MM.1S (cell line): ENCODE data around the gene XRCC4.

Experiments
- CTCF ChIP-seq: fragments of 300-600 bp; sonication (generic); IDR thresholded peaks from 2 replicates; pipeline ENCODE4 v1.5.1; 2016; ENCODE audit warnings: antibody characterized with exemption, low read length, mixed read lengths
- EZH2 ChIP-seq: fragments of 300-600 bp; sonication (generic); optimal IDR thresholded peaks from 2 replicates; pipeline ENCODE3; 2017; ENCODE audit warnings: low read depth, mild to moderate bottlenecking, antibody characterized with exemption, low read length, mixed read lengths

- TF ChIP-seq CTCF (no peak), EZH2 (no peak)
Measured at GRCh38 chr5:83249156-83249555, 171.8 kb downstream of the XRCC4 start.
